Activated CD8-positive, alpha-beta memory T cell treated with anti-CD3 and anti-CD28 coated beads, Interleukin-2, amount 50 U/mL, for 24 hours (primary cell): ENCODE data around the gene CENPE.

Source experiments
- DNase-seq: peaks from one replicate; pipeline ENCODE4 v3.0.0-alpha.2; 2020; ENCODE audit errors: extremely low read depth

Gene CENPE

GRCh38 chr4:103123114-103123513 is 75.0 kb downstream of the CENPE start:
- DNase-seq, result no peak

GRCh38 chr4:103118166-103118565 is 80.0 kb downstream of the CENPE start:
- DNase-seq, result no peak

GRCh38 chr4:103111598-103111997 is 86.5 kb downstream of the CENPE start:
- no peak for DNase-seq

DNA sequence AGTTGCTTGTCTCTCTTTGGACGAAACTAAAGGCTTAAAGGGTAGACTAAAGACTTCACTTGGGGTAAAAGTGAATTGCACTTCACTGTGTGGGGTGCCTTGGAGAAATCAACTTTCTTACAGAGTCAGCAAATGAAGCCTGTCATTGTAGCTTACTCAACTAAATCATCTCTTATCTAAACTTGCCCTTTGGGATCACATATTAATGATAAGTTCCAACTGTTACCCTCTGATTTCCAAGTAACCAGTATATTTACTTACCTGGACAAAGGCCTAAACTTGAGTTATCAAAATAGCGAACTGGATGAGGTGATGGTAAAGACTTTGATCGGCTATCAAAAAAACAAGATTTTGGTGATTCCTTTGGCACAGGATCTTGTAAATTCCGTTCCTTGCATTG is 89.6 kb downstream of the CENPE start:
- DNase-seq, result no peak

GRCh38 chr4:103105558-103106356 is 92.4 kb downstream of the CENPE start:
- no peak for DNase-seq

DNA sequence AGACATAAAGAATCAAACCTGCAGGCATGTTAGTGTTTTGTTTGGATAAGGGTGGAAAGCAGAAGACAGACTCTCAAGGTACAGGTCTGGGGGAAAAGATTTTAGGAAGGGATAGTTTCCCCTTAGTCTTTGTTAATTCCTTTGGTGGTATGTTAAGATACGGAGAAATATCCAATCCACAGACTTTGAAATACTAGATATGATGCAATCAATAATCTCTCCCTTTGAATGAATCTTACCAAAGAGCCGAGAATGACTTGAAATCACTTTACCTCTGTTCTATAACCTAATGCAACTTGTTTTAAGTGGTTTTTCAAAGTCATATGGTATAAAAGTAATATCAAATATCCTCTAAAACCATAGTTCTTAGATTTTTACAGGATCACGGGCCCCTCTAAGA is 93.3 kb downstream of the CENPE start:
- no peak for DNase-seq

DNA sequence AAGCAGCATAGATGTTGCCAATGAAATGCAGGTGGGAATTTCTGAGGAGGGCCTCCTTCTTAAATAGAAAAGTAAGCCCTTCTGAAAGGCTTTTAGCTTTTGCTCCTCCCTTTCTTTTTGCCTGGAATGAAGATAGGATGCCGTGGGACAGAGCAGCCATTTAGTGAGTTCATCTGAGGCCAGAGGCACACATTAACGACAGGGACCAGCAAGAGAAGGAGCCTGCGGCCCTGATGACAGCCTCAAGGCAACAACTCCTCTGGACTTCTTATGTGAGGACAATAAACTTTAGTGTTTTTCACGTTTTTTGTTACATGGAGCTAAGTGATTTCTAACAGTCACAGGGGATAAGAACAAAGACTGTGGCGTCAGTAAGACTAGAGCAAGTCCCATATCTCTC is 97.5 kb downstream of the CENPE start:
- no peak for DNase-seq

DNA sequence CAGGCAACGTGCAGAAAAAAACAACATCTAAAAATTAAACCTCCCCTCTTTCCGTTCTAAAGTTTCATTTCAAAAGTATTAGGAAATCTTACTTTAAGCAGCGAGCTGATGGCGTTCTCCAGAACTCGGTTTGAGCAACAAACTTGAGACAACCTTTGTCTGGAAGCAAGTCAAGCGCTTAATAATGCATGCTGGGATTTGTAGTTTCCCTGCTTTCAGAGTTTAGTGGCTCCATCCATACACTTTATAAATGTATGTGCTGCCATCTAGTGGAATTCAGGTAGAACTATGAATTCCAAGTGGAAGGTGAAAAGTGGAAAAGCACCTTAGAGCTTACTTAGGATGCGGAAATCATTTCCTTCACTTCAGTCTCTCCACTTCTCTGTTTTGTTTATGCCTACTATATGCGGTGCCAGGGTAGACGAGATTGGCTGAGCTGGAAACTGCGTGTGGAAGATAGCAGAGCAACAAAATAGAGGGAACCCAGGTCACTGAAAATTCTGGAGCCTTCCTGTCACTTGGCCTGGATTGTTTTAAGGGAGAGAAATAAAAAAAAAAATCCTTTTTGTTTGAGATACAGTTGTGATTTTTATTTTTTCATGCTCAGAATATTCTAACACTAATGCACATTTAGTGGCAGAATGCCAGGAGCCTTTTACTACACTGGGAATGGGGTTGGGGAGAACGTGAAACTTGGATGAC is 98.3 kb downstream of the CENPE start, which contains the start of gene BDH2:
Gene BDH2 (minus strand): TSS at position 144 of the 702 bp plus-strand sequence. CDS start 3,580 bp downstream, outside the sequence.
- DNase-seq, result no peak

- DNase-seq, result no peak
Observed at GRCh38 chr4:103098756-103099440, 99.2 kb downstream of the CENPE start.

- no peak for DNase-seq
Observed at GRCh38 chr4:103098341-103098740, 99.8 kb downstream of the CENPE start.

GRCh38 chr4:103097112-103097511 is 101.0 kb downstream of the CENPE start:
- no peak for DNase-seq

DNA sequence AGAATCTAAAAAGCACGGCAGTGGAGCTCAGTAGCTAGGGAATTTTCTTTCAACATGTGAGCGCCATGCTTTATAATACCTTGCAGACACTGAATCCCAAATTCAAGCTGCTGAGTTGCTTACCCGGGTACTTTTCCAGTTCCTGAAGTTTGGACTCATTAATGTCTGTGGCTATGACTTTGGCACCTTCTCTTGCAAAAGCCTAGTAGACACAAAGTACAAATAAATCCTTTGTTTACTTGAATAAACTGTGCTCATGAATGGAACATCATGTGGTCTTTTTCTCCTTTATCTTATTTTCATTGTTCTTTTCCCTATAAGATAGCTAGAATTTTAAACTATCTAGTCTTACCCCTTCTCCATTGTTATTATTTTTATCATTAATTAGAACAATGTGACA is 103.1 kb downstream of the CENPE start:
- no peak for DNase-seq

GRCh38 chr4:103092245-103092644 is 105.9 kb downstream of the CENPE start:
- no peak for DNase-seq

GRCh38 chr4:103091601-103092223 is 106.4 kb downstream of the CENPE start:
- no peak for DNase-seq

DNA sequence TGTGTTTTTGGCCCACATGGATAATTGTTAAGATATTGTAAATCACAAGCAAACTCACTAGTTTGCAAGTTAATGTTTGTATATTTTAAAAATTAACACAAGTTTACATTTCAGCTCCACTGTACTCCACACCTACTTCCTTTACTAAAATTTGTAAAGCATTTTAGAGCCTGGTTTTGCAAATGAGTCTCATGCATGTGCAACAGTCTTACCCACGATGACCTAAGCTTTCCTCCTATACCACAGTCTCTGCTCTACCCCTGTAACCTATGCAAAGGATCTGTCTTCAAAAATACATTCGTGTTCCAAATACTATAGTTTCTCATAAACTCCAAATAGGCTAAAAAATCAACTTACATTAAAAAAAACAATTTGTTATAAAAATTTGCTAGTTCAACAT is 108.7 kb downstream of the CENPE start:
- DNase-seq, result no peak

GRCh38 chr4:103086551-103086950 is 111.6 kb downstream of the CENPE start:
- no peak for DNase-seq

DNA sequence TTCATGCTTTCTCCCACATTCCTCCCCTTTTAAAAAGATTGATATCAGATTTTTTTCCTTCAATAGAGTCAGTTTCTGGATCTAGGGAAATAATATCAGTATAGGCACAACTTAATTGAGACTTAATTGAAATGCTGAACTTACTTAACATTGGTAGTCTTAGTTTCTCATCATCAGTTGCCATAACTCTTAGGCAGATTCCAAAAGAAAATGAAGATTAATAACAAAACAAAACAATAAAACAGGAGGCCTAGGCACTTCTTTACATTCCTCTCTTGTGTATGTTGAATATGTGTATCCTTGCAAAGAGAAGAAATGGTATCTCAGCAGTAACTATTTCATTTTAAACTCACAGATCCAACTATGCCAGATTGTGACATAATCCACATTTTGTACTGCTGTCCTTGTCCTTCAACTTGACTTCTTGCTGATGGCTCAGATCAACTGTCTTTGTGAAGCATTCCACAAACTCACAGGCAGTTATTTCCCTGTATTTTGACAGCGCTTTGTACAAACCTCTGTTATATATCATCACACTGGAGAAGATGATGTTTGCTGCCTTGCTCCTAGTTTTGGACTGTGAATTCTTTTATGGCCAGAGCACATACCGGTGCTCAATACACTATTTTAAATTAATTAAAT is 112.5 kb downstream of the CENPE start:
- DNase-seq, result no peak

DNA sequence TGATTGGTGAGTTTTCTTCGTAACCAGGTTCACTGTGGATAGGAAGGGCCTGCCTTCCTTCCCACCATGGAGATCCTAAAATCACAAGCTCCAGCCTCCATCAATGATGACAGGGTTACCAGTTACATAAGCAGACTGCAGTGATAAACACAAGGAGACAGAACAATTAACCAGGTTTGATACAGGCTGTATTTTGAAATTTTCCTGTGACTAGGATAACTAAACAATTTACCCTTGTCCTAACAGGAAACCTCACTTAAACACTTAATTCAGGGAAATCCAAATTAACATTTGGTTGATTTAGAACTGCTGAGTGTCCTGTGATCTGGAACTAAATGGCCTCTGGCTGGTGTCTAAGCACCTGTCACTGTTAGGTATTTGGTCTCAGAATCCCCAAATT is 118.5 kb downstream of the CENPE start:
- no peak for DNase-seq

- no peak for DNase-seq
Observed at GRCh38 chr4:103076747-103077347, 121.3 kb downstream of the CENPE start, which contains the start of gene SLC9B2. Gene SLC9B2 (minus strand): TSS chr4:103076761. CDS start chr4:103067550, 9,211 bp downstream.

DNA sequence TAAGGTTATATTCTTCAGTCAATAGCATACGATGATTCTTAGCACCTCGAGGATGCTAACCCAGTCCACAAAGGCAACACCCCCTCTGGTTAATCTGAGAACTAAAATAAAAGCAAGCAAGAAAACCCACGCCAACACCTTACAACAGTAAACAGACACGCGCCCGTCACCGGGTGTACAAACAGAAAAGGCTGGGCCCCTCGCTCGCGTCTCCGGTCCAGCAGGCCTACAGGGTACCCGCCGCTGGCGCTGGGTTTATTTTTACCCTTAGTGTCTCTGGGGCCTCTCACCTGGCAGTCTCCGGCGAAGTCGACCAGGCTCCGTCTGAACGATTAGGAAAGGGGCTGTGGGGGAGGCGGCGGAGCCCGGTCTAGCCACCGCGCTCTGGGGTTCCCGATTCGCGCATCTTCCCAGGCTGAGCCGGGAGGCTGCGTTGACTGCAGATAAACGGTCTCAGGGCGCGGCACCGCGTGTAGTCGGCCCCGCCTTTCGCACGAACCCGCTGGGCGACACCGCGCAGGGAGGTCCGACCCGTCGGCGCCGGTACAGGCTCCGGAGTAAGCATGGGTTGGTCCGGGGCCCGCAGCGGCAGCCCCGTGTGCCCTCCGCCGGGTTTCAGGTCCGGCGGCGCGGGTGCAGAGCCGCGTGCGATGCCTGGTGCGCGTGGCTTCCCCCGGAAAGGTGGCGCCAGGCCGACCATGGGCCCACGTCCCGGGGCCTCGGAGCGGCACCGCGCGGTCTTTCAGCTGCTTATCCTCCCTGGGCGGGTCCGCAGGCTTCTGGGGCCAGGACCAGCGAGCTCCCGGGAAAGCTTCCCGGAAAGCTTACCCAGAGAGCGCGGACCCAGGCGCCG is 122.0 kb downstream of the CENPE start:
- DNase-seq, result peak; percentile 20
